ENCODE results near the gene STK39.

DNA sequence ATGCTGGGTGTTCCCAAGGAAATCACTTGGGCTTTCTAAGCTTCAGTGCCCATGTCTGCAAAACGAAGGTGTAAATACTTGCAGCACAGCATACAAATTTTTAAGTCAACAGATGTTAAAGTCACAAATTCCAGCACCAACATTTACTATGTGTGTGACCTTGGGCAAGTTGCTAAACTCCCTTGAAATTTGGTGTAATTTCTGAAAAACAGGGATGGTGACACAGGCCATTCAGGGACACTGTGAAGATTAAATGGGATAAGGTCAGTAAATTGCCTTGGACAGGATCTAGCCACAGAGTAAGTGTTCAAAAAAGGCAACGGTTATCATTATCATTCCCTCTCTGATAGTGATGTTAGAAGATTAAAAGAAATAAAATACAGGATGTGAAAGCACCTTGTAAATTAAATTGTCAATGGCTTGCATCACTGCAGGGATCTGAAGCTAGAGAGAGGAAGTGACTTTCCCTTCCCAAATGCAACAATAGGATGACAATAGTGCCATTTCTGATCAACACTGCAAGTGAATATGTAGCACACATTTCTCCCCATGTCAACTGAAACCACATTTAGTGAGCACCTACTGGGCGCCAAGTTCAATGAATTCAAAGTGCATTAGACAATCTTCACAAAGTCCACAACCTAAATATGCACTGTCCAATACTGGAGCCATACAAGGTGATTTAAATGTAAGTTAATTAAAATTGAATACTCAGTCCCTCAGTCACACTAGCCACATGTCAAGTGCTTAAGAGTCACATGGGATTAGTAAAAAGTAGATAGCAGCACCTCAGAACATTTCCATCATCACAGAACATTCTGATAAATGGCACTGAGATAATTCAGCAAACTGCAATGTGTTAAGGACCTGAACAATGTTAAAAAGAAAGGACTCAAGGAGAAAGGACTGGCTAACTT is 81.2 kb downstream of the STK39 start:
- TF ChIP-seq, protein P1, sequence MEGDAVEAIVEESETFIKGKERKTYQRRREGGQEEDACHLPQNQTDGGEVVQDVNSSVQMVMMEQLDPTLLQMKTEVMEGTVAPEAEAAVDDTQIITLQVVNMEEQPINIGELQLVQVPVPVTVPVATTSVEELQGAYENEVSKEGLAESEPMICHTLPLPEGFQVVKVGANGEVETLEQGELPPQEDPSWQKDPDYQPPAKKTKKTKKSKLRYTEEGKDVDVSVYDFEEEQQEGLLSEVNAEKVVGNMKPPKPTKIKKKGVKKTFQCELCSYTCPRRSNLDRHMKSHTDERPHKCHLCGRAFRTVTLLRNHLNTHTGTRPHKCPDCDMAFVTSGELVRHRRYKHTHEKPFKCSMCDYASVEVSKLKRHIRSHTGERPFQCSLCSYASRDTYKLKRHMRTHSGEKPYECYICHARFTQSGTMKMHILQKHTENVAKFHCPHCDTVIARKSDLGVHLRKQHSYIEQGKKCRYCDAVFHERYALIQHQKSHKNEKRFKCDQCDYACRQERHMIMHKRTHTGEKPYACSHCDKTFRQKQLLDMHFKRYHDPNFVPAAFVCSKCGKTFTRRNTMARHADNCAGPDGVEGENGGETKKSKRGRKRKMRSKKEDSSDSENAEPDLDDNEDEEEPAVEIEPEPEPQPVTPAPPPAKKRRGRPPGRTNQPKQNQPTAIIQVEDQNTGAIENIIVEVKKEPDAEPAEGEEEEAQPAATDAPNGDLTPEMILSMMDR (conservative IDR thresholded peaks at IDR 0.05; ENCODE audit: low read length), result no peak
- TF ChIP-seq EZH2phosphoT487 (IDR thresholded peaks at IDR 0.05; ENCODE audit: borderline replicate concordance, low read depth, low read length), result no peak
